HCT116 (cell line): ENCODE results near the gene POLRMT.

Experiments
- CTCF ChIP-seq, 3 experiments: fragments of 200-600 bp in 1 of 3; sonication (generic) in 1 of 3; IDR thresholded peaks in 2 of 3; conservative IDR thresholded peaks in 1 of 3; 2 replicates each; pipeline ENCODE4 v1.5.1; 2012 to 2017; ENCODE audit warnings: low read depth in 2 of 3, low read length in 2 of 3, antibody characterized with exemption in 1 of 3, borderline replicate concordance in 1 of 3, control low read depth in 1 of 3, mild to moderate bottlenecking in 1 of 3, mixed read lengths in 1 of 3, mixed run types in 1 of 3, moderate library complexity in 1 of 3; ENCODE audit not compliant: insufficient read depth in 1 of 3
- FOSL1 ChIP-seq: IDR thresholded peaks from 2 replicates; pipeline ENCODE4 v1.6.1; 2012; ENCODE audit warnings: low read depth
- MAX ChIP-seq: IDR thresholded peaks from 2 replicates; pipeline ENCODE4 v1.6.1; 2012
- POLR2A ChIP-seq: IDR thresholded peaks from 2 replicates; pipeline ENCODE4 v1.7.0; 2011; ENCODE audit warnings: borderline replicate concordance; ENCODE audit not compliant: insufficient read depth, insufficient read length; ENCODE audit errors: extremely low read depth
- POLR2AphosphoS5 ChIP-seq: IDR thresholded peaks from 2 replicates; pipeline ENCODE4 v1.6.1; 2011; ENCODE audit warnings: mild to moderate bottlenecking, low read depth, low read length, moderate library complexity
- SIN3A ChIP-seq: IDR thresholded peaks from 2 replicates; pipeline ENCODE4 v1.6.1; 2012; ENCODE audit warnings: low read depth
- SRF ChIP-seq: IDR thresholded peaks from 2 replicates; pipeline ENCODE4 v1.6.1; 2012; ENCODE audit warnings: low read depth
- ZFX ChIP-seq: fragments of 450-650 bp; IDR thresholded peaks from 2 replicates; pipeline ENCODE4 v1.6.1; 2017

- TF ChIP-seq SIN3A (no peak), CTCF (IDR thresholded peaks at IDR 0.05 in 2 of 3, conservative IDR thresholded peaks at IDR 0.05 in 1 of 3; ENCODE audit: borderline replicate concordance in 1 of 3, insufficient read depth in 1 of 3, low read depth in 2 of 3, low read length in 2 of 3) (no peak), FOSL1 (no peak), POLR2A (no peak), MAX (no peak), SRF (no peak), POLR2AphosphoS5 (no peak), ZFX (no peak)
Measured at GRCh38 chr19:678791-679388, 45.6 kb upstream of the POLRMT start.
